RPMI8226 (cell line): Measurements from ENCODE around the gene MFSD12.
"Not testable (repeated sequence)": the region's sequence is repeated elsewhere in the genome, so short reads cannot be mapped to it uniquely, and the experiment has no call there.

Experiments used
- DNase-seq: peaks from one replicate; pipeline ENCODE4 v3.0.0-alpha.2; 2015

Gene MFSD12

DNA sequence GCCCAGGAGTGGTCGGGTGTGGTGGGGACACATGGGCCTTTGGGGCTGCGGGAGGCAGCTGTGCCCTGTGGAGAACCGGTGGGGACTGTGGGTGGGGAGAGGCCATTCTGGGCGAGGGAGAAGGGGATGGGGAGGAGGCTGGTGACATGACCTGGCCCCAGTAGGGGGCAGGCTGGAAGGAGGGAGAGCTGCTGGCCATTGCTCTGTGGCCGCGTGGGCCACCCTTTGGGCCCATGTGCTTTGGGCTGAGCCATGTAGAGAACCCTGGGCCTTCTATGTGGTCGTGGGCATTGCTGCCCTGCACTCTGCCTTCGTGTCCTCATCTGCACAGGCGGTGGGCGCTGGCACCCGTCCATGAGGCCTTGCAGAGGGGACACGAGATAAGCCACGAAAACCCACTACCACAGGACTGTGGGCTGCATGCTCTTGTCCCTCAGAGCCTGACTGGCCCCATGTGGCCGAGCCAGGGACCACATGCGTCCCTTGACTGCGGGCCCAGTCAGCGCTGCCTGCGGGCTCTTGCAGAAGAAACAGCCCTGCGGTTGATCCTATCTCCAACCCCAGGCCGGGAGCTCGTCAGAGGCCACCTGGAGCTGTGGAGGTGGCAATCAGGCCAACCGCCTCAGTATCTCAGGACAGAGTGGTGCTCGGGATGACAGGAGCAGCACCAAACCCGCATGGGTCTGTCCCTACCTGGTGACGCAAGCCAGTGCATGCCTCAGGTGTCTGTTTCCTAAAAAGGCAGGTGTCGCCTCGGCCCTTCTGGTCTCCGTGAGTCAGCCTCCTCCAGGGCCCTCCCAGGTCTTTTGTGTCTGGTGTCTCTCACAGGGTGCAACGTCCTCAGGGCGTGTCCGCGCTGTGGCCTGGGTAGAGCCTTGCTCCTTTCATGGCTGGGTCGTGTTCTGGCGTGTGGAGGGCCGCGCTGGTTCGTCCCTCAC, 37.0 kb downstream of the MFSD12 start:
- DNase-seq = no peak

DNA sequence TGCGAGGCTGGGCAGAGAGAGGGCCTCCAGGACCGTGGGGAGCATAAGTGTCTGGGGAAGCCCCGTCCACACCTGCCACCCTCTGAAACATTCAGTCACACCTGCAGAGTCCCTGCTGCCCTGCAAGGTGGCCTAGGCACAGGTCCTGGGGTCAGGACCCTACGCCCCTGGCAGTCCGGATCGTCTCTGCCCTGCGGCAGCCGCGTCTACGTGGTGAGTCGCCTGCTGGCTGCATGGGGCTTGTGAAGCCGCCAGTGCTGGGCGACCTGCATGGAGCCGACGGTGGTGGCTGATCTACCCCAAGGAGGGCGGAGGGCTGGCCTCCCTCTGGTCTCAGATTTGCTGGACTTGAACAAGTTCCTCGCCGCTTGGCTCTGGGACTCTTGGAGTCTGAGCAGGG, 38.3 kb downstream of the MFSD12 start:
- DNase-seq = no peak

DNA sequence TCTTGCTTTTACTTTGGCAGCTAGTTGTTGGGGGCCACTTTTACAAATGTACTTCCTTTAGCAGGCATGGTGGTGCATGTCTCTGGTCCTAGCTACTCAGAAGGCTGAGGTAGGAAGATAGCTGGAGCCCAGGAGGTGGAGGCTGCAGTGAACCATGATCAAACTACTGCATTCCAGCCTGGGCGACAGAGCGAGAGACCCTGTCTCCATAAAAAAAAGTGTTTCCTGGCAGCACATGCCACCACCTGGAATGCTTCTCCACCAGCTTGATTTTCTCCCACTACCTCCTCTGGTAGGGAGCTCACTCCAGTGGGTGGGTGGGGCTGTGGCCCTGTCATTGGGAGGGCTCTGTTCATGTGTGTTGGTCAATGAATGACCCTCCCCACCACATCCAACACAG, 38.7 kb downstream of the MFSD12 start:
- DNase-seq = no peak

DNA sequence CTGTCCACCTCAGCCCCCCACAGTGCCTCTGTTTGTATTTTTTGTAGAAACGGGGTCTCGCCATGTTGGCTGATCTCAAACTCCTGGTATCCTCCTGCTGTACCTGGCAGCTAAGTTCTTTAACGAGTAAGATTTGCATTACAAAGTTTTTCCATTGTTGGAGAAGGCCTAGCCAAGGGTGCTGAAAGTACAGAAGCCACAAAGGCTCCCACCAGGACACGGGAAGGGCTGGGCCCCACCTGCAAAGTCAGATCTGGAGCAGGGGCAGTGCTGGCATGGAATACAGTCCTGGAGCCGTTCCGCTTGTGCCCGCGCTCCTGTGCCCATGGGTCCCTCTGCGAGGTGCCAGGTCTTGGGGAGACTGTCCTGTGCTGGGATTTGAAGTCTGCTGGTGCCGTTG, 39.1 kb downstream of the MFSD12 start:
- no peak for DNase-seq

DNA sequence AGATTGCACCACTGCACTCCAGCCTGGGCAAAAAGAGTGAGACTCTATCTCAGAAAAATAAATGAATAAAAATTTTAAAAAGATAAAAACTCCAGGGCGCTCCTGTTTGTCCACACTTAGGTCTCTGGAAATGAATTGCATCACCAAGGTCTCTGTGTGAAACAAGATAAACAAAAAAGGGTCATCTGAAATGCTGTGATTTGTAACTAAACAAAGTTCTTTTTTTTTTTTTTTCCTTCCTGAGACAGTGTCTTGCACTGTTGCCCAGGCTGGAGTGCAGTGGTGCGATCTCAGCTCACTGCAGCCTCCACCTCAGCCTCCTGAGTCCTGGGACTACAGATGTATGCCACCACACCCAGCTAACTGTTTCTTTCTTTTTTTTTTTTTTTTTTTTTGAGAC, 39.7 kb downstream of the MFSD12 start:
- DNase-seq = no peak

DNA sequence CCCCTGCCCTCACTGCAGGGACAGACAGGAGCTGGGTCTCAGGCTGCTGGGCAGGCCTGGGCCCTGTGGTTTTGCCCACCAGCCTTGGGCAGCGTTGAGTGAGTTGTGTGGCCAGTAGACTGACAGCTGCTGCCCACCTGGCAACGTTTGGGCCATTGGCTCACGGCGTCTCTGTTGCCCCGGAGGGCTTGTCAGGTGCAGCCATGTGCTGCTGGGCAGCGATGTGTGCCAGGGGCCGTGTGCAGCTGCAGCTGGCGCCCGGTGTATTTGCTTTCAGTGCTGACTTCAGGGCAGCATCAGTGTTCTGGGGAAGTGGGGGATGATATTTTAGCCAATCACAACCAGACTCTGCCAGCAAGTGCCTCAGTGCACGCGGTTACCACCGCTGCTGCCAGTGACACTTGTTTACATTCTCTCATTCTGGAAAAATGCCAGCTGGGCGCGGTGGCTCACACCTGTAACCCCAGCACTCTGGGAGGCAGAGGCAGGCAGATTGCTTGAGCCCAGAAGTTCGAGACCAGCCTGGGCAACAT, 40.6 kb downstream of the MFSD12 start:
- DNase-seq = peak; percentile 96

DNA sequence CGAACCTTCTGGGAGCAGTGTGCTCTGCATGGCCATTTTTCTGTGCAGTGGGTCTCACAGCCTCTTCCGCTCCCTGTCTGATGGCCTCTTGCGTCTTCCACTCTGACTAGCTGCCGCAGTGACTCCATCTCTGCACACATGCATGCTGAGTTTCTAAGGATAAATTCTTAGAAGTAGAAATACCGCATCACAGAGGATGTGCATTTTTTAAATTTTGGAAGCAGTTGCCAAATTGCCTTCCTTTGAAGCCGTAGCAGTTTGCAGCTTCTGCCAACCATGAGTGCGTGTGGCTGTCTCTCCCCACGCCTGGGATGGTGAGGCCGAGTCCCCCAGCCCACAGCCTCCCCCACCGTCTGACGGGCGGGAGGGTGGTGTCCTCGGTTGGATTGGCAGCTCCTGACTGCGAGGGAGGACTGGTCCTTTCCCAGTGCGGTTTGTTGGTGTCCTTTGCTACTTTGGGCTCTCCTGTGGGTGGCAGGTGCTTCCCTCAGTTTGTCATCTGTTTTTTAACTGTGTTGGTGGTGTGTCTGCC, 41.4 kb downstream of the MFSD12 start:
- no peak for DNase-seq

DNA sequence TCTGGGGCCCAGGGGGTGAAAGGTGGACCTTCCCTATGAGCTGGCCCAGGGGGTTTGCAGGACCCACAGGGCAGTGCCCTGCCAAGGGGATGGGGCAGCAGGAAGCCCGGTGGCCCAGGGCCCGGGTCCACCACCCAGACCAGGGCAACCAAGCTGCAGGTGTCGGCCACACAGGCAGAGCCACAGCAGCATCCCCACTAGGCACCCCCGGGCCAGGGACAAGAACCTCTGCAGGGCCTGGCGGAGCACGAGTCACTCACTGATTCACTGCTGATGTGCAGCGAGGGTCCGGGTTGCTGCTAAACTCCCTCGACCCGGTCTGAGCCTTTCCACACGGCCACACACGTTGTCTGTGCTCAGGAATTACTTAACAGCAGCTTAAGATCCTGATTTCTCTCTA, 42.5 kb downstream of the MFSD12 start:
- DNase-seq = no peak

DNA sequence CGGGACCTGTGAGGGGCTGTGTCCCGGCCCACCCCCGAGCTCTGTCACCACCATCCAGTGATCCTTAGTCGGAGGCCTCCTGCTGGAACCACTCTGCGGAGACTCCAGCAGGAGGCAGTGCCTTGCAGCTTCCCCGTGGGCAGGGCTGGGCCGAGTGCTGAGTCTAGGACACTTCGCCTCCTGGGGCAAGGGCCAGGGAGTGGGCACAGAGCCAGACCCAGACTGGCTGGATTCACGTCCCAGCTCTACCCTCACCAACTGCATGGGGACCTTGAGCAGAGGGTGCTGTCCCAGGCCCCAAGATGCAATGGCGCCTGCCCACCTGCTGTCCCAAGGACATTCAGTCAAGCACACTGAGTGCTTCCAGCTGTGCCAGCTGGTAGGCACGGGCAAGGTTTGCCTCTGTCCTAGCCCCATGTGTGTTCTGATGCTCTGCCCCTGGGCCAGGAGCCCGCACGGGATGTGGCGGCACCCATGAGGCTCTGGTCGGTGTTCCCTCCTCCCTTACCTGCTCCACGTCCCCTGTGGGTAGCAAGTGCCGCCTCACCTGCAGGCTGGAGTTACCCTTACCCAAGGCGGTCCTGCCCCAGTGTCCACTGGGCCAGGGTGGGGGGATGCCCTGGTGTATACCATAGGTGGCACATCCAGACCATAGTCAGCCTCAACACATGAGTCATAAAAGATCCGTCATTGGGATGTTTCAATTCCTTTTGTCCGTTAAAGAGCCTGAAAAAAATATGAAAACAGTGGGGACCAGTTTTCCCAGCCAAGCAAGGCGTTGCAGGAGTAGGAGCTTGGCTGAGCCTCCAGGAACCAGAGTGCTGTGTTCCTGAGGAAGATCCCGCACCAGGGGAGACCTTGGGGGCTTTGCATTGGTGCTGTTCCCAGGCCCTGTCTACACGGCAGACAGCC, 43.9 kb downstream of the MFSD12 start:
- no peak for DNase-seq

DNA sequence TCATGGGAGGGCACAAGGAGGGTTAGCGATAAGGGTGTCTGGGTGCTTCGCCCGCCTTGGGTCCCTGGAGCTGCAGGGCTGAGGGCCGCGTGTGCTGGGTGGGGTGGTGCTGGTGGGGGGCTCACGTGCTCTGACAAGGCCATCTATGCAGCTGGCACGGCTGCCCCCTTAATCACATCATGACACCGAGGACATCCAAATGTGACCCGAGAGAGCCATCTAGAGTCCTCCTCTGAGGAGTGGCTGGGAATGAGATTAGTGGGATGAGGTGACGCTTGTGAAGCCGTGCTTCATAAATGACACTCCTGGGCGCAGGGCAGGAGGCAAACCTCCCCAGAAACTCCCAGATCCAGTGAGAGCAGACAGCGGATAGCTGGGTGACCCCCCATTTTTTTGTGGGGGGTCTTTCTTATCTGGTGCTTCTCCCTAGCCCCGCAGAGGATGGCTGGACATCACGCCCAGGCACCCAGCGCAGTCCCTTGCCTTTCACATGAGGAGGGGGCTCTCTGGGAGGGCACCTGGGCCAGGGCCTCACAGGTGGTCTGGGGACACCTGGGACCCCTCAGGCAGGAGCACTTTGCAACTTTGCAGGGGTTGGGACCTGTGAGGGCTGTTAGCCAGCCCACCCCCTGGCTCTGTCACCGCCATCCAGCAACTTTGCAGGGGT, 44.7 kb downstream of the MFSD12 start:
- DNase-seq = no peak

DNA sequence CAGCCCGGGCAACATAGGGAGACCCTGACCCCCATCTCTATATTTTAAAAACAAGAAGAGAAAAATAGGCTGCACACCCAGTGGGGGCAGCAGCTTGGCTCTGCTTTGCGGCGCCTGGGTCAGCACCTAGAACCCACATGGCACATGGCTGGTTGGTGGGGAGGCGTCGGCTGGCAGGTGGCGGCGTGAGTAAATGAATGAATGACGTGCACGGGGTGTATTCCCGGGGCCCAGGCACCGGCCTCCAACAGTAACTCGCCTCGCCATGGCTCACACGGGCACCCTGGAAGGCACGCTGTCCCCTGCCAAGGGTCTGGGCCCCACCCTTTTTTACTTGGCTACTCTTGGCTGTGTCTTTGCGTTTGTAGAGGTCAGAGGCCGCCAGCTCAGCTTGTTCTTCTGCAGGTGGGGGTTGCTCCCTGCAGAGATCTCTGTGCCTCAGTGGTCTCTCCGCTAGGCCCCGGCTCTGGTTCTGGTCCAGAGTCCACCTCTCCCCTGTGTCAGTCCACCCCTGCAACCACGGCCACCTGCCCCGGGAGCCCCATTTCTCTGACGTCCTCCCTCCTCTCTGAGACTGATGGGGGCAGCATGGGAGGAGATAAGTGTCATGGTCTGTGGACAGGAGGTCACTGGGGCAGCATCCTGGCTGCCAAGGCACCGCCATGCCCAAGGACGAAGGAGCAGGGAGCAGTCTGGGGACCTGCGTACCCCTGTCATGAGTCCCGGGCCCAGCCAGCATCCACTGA, 45.7 kb downstream of the MFSD12 start:
- no peak for DNase-seq

DNA sequence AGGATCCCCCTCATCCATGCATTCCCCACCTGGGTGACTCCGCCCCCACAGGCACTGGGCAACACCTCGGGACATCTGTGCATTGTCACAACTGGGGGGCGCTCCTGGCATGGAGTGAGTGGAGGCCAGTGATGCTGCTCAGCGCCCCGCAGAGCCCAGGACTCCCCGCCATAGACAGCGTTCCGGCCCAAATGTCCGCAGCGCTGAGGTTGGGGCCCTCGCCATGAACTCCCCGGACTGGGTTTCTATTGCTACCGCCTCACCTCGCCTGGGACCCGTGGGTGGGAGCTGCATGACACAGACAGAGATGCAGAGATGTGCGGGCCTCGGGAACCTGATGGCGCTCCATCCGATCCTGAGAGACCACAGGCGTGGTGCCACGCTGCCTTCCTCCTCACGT, 46.7 kb downstream of the MFSD12 start:
- DNase-seq = no peak

DNA sequence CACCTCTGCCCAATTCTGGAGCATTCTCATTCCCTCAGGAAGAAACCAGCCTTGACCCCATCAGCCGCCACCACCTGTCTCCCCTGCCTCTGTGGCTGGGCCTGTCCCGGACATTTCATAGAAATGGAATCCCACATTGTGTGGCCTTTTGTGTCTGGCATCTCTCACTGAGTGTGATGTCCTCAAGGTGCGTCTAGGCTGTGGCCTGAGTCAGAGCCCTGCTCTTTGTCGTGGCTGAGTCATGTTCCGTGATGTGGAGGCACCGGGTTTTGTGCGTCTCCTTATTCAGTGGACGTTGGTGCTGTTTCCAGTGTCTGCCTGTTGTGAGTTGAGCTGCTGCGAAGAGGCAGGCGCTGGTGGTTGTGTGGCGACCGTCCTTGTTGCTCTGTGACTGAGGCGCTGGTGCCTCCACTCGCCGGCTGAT, 47.8 kb downstream of the MFSD12 start:
- no peak for DNase-seq

DNA sequence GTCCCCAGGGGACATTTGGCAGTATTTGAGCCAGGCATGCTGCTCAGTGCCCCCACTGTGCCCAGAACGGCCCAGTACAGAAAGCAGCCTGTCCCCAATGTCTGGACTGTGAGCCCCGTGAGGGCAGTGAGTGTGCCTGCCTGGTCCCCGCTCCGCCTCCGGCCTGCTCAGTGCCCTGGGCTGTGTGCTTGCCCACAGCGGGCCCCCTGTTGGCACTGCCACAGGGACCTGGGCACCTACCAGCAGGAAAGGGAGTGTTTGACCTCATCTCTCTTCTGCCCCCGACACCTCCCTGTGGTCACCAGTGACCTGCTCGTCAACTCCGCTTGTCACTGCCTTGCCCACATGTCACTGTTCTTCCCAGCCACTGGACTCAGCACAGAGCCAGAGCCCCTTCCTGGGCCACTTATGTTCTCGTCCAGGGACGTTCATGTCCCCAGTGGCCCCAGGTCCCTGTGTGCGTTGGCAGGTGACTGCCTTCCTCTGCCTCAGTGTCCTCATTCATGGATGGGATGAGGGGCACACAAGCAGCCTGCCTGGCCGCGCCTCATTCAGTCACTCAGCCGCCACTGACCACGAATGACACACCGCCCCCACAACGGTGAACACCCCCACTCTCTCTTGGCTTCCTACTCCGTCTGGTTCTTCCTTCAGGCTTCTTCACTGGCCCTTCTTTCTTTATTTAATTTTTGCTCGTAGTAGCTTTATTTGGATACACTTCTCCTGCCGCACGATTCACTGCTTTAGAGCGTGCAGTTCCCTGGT, 48.4 kb downstream of the MFSD12 start:
- no peak for DNase-seq

DNA sequence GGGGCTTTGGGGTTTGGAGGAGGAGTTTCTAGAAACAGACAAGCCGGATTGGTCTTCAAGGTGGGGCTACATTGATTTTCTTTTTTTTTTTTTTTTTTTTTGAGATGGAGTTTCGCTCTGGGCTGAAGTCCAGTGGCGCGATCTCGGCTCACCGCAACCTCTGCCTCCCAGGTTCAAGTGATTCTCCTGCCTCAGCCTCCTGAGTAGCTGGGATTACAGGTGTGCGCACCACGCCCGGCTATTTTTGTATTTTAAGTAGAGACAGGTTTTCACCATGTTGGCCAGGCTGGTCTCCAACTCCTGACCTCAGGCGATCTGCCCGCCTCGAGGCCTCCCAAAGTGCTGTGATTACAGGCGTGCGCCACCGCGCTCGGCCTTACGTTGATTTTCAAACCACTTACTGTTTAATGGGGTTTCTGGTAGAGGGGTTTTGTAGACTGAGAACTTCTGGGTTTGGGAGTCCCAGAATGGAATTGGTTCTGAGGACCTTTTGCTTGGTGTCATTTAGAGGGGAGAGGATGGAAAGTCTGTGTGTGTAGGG, 49.2 kb downstream of the MFSD12 start:
- not testable (repeated sequence) for DNase-seq

DNA sequence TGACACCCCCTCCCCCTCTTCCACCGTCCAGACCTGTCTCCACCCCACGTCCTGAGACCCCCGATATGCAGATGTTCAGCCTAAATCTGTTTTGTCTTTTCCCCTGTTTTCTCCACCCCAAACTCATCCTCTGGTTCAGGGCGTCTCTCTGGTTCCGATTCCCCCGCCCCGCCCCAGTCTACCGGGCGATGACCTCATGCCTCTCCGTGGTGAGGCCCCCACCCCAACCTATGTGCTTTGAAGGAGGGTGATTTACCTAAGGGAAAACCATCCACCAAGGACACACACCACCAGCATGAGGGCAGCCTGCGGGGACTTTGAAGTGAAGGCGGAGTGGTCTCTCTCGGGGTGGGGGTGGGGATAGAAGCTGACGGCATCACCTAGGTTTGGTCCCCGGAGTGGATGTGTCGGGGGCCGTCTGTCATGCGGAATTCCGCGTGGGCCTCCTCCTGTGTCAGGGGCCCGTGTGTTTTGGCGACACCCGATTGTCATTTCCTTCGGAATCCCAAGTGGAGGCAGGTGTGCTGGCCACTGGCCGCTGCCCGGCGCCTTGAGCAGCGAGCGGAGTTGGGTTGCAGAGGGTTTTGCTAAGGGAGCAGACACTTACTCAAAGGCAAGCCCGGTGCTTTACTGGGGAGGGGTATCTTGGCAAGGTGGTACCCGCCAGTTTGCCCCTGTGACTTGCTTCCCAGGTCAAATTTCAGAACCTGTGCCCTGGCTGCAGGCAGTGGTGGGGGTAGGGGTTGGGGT, 49.8 kb downstream of the MFSD12 start:
- no peak for DNase-seq

DNA sequence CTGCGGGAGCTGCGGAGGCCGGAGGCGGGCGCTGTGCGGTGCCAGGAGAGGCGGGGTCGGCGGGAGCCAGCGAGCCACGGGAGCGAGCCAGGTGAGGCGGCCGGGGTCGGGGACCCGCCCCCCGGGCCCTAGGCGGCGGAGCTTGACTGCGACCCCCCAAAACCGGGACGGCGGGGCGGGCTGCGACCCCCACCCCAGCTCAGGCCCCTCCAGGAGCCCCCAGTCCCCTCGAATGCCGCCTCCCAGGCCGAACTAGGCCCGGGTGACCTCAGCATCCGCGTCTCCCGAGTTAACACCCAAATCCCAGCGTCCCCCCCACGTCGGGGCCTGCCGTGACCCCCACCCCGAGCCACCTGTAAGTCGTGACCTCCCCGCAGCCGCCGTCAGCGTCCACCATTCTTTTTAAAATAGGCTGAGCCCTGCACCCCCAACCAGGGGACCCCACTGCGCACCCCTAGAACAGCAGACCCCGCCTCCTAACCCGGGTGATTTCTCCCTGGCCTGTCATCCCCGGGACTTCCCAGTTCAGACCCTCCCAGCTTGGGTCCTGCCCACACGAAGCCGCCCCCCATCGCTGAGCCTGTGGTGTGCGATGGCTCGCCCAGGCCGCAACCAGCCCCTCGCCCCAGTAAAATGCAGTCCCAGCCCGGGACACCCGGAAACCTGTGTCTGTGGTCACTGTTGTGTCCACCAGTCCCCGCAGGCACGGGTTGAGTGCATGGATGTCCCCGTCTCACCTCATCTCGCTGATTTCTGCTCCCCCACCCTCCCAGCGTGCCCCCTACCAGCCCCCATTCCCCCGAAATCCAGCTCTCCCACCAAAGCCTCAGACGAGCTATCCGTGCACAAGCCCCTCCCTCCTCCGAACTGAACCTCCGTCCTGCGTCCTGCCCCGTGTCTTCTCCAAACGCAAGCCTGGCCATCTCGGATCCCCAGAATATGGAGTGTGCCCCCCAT, 50.7 kb downstream of the MFSD12 start:
- peak; percentile 24 for DNase-seq

DNA sequence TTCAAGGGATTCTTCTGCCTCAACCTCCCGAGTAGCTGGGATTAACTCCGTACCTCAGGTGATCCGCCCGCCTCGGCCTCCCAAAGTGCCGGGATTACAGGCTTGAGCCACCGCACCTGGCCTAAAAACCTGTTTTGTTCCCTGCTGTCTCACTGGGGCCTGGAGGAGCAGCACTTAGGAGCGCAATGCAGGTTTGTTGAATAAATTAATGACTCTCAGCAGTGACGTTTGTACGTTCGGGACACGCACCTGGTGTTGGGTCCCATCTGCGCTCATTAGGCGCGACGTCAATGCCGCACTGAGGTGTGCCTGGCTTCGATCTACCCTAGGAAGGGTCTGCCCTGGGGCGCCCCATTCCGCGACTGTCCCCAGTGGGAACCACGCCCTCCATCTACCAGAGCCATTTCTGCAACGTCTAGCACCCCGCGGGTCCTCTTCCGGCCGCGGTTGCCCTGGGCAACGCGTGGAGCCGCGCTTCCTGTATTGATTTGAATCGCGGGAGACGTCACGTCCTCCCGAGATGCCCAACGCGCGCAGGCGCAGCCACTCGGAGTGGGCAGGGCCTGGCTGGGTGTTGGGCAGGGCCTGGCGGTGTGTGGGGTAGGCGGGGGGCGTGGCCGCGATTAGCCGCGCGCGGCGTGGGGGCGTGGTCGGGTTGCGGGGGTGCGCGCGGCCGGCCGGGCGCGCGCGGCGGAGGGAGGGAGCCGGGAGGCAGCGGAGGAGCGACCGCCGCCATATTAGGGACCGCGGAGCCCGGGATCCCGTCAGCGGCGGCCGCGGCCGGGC, 51.6 kb downstream of the MFSD12 start, which contains the start of gene FZR1:
FZR1 (plus strand) TSS at position 714 of the 786 bp plus-strand sequence. CDS start 16,679 bp downstream, outside the sequence.
- DNase-seq = peak; percentile 99
